Measurements from ENCODE around the gene ATXN7.

The ATXN7 gene

DNA sequence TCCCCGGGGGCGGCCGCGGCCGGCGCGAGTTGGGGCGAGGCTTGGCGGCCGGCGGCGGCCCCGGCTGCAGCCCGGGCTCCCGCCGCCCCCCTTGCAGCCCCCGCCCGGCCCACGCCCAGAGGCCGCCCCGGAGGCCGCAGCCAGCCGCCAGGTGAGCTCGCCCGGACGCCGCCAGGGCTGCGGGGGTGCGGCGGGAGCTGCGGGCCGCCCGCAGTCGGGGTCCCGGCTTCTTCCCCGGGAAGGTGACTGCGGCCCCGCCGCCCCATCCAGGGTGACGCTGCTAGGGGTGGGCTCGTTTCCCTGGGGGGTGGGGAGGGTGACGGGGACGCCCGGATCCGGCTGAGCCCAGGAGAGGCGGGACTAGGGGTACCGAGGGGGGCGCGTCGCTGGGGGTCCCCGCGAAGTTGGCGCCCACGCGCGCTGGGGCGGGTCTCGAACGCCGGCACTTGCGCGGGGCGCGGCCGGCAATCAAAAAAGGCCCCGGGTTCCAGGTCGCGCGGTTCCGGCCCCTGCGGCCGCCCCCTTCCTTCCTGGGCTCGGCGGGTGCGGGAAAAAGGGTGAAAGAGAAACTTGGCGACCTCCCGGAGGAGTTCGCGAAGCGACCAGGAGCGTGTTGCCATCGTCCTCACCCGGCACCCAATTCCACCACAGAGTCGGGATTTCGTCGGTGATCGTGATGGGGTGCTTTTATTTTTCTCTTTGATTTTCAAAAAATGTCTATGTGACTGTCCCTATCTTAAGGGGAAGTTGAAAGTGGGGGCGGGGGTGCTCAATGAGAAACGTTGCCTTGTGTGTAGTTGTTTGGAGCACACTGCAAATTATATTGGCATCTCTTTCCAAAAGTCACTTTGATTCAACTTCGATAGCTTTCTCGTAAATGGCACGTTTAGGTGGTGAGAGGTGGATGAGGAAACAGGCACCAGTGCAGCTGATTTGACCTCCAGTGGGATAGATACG is 619 bp downstream of the ATXN7 start:
- peak; percentile 40 for DNase-seq (ENCODE audit: low spot score)

DNA sequence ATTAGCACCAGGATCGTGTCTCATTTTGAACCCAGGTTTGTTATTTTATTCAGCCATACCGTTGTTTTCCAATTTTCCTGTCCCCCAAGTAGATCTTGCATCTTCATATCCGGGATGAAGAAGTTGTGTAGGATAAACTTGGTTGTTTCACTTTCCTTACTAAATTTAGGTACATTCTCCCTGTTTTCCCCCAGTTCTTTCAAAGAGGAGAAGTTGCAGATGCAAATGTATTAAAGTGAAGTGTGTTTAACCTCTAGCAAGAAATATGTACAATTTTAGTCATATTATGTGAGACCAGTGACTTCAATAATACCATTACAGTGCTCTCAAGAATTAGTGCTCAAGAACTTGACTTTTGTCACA is 1.3 kb downstream of the ATXN7 start:
- no peak for DNase-seq (ENCODE audit: low spot score)

- no peak for DNase-seq (ENCODE audit: low spot score)
Measured at GRCh38 chr3:63867225-63867624, 3.6 kb downstream of the ATXN7 start.

- peak; percentile 9 for DNase-seq (ENCODE audit: low spot score)
Measured at GRCh38 chr3:63869940-63870614, 6.4 kb downstream of the ATXN7 start.

DNA sequence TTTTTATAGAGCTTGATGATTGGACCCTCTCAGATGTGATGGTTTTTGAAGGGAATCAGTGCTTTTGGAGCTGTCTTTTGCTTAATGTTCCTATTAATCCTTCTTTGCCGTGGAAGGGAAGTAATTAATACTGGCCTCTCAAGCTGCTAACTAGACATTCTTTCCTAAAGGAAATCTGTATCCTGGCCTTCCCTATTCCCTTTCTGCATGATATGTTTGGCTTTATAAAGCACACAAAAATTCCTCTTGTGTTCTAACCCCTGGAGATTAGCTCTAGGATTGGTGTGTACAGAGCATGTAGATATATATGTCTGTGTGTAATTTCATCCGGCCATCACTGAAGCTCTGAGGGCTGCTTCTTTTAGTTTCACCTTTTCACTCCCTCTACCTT is 6.9 kb downstream of the ATXN7 start:
- no peak for DNase-seq (ENCODE audit: low spot score)

GRCh38 chr3:63872135-63872924 is 8.7 kb downstream of the ATXN7 start:
- peak; percentile 62 for DNase-seq (ENCODE audit: low spot score)

DNA sequence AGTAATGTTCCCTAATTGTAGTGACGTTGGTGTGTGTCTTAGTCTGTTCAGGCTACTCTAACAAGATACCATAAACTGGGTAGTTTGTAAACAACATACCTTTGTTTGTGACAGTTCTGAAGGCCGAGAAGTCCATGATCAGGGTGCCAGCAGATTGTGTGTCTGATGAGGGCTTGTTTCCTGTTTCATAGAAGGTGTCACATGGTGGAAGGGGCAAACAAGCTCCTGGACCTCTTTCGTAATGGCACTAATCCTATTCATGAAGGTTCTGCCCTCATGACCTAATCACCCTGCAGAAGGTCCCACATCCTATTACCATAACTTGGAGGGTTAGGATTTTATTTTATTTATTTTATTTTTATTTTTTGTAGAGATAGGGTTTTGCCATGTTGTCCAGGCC is 11.1 kb downstream of the ATXN7 start:
- no peak for DNase-seq (ENCODE audit: low spot score)

GRCh38 chr3:63875510-63875909 is 11.8 kb downstream of the ATXN7 start:
- no peak for DNase-seq (ENCODE audit: low spot score)

DNA sequence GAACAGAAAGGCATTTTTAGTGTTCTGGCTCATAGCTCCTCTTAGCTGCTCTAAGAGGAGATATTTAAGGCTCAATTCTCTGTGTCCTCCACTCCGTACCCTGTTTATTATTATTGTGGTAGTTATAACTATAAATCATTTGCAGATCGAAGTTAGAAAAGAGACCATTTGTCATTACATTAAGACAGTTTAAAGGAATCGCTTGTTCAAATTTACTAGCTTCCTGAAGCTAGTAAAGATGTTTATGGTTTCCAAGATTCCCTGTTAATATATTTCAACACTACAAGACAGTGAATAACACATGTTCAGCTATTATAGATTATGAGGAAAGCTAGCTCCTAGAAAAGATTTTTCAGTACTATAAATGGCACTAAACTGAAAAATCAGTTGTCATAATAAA is 12.6 kb downstream of the ATXN7 start:
- no peak for DNase-seq (ENCODE audit: low spot score)

DNA sequence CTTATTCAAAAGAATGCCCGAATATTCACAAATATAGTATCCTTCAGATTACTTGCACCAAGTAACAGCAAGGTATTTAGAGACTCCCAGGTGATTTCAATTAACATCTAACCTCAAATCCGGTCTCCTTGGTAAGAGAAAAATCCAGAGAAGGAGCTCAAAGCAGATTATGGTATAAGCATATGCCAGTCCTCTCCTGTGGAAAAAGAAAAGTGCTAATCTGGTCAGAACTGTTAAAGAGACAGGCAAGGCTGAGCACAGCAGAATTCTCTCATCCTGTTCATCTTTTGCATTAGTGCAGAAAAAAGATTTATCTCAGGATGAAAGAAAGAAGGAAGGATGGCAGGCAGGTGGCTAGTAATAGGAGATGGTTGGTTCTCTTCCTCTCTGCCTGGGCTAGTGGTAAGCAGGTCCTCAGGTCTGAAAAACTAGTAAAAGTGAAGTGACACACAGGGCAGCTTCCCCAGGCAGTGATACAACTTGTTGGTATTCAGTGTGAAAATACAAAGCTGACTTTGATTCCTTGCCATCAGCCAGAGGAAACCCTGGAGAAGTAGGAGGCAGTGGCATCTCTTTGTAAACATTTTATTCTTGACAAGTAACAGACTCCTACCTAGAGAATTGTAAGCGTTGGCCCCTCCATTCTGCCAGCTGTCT is 14.2 kb downstream of the ATXN7 start:
- DNase-seq (ENCODE audit: low spot score) = no peak

- no peak for DNase-seq (ENCODE audit: low spot score)
Measured at GRCh38 chr3:63878394-63879060, 14.9 kb downstream of the ATXN7 start.

DNA sequence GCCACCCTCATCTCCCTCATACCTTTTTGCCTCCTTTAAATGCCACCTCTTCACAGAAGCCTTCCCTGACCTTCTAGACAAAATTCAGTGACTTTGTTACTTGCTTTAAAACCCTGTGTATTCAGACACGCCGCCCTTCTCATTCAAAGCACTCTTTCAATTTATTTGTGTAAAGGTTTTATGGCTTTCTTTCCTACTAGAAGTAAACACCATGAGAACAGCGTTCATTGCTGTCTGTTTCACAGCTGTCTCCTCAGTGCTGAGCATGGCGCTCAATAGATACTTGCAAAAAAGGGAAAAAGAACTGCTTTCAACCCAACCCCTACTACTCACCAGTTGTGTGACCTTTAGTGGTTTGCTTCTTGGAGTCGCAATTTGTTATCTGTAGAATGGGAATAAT is 17.0 kb downstream of the ATXN7 start:
- no peak for DNase-seq (ENCODE audit: low spot score)

- DNase-seq (ENCODE audit: low spot score) = no peak
Measured at GRCh38 chr3:63886858-63887257, 23.2 kb downstream of the ATXN7 start.

DNA sequence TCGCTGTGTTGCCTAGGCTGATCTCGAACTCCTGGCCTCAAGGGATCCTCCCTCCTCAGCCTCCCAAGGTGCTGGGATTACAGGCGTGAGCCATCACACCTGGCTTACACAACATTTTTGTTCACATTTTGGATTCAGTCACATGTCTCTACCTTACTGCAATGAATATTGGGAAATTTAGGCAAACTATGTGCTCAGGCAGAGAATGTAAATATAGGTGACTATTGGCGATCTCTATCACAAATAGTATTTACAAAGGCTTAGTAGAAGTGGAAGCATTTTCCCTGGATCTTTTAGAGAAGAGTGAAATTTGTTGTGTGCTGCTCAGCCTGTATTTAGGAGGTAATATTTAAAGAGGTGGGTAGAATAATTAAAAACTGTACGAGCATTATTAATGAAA is 27.9 kb downstream of the ATXN7 start:
- no peak for DNase-seq (ENCODE audit: low spot score)

DNA sequence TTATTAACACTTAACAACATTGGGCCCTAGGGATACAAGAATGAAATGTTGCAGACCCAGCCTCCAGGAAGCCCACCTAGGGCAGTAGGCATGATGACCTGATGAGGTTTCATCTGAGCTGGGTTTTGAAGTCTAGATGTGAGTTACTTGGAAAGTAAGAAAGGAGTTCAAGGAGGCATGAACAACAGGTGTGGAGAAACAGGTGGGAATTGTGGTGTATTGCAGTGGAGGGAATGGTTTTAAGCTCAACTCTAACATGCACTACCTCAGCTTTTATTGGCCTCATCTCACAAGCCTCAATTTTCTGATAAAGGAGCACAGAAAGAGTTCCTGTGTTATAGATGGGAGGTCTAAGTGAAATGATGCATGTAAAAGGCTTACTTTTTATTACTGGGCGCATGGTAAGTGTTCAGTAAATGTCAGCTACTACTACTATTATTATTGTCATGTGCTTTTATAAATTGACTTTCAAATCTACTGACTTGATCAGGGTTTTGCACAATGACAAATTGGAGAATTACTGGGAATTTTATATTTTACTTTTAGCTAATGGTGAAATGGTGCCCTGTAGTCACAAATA is 29.2 kb downstream of the ATXN7 start:
- no peak for DNase-seq (ENCODE audit: low spot score)

DNA sequence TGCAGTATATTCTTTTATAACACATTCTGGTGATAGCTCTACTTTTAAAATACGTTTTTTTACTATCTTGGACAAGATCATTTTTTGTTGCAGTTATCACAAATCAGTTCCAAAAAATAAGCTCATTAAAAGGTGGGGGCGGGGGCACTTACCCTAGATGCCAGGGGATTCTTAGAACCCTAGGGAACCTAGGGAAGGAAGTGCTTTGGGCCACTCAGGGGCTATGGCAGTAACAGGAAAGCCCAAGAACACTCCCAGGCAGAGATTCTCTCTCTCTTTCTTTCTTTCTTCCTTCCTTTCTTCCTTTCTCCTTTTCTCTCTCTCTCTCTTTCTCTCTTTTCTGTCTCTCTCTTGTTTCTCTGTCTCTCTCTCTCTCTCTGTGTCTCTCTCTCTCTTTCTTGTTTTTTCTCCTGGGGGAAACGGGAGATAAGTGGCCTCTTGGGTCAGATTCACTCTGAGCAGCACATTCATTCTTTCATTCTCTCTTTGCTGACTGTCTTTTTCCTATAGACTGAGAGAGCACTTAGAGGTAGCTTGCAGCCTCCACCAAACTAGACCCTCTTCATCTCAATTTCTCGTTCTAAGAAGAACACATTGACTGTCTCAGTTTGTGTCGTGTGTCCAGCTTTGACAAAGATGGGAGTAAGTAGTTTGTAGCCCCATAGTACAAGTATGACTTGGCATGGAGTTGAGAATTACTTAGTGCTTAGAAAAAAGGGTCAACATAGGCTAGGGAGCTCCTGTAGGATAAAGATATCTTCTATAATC is 31.9 kb downstream of the ATXN7 start:
- no peak for DNase-seq (ENCODE audit: low spot score)

DNA sequence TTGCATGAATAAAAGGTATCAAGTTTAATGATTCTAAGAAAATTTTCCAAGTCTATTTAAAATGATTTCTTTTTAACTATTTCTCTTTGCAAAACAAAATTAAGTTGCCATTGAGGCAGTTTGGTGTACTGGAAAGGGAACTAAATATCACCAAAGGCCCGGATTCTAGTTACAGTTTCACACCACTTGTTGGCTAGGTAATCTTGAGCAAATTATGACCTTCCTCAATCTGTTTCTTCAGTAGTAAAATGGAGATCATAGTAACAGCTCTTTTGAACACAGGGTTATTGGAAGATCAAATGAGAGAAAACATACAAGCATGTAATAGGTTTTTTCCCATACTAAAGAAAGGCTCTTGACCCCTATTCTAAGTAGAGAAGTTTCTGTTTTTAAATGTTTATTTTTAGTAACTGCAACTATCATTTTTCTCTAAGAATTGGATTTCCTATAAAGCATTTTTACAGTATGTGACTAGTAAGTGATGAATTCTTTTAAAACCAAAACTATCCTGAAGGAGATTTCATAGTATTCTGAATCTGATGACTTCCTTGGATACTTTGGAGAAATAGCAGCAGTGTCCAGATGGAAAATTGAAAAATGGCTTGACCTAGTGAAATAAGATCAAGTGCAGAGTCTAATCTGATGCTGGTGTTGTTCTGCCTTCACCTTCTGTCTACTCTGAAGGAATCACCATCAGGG is 32.8 kb downstream of the ATXN7 start:
- DNase-seq (ENCODE audit: low spot score) = no peak

DNA sequence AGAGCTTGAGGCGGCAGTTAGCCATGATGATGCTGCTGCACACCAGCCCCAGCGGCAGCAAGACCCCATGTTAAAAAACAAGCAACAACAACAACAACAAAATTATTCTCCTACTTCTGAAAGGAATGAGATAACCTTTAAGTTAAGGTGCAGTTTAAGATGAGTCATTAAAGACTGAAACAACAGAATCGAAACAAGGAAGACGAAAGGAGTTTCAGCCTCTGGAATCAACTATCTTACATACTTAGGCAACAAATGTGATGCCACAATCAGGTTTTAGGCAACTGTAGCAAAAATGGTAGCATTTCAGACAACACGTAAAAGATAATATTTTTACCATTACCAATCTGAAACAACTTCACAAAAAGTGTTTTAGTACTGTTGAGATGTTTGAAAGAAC is 36.3 kb downstream of the ATXN7 start:
- no peak for DNase-seq (ENCODE audit: low spot score)

- no peak for DNase-seq (ENCODE audit: low spot score)
Measured at GRCh38 chr3:63900459-63900858, 36.8 kb downstream of the ATXN7 start.

Data from RKO (cell line).